ENCODE results near the gene NR2F1-AS1. TPM values are rescaled to one million over a fixed set of nuclear protein-coding genes. Genes with fewer than 3 reads are reported as not detected.

Gene NR2F1-AS1
- total and polyA plus RNA-seq, 2 of the 4 experiments (the other 2 are of a cell fraction), result 12.5 to 12.8 TPM

- ChIA-PET CTCF (no interaction called here), POLR2A (ENCODE audit: unreplicated experiment) (no interaction called here)
- no peaks in the 10 kb centered on the region for H3K4me1 ChIP-seq (ENCODE audit: control insufficient read depth, insufficient read depth, low read length)
- H2AK9ac ChIP-seq (replicated peaks; ENCODE audit: low read depth, low read length, poor library complexity), result no peak overlapping the region
- H4K5ac ChIP-seq (ENCODE audit: low read depth, low read length), result no peak overlapping the region
- H3K79me1 ChIP-seq (ENCODE audit: low read depth in 1 of 2, low read length in 2 of 2), result peaks cover 4 to 8% of the 10 kb centered on the region in 2 experiments; a peak in 3 of 4 replicates
- H3K9ac ChIP-seq (ENCODE audit: low read depth, low read length), result no peak overlapping the region
- TF ChIP-seq ELK1 (IDR thresholded peaks at IDR 0.05; ENCODE audit: borderline replicate concordance, low read depth, low read length) (no peak), RCOR1 (IDR thresholded peaks at IDR 0.05; ENCODE audit: insufficient replicate concordance, low read length) (no peak), POLR2A (IDR thresholded peaks at IDR 0.05; ENCODE audit: low read depth, low read length) (no peak), MAFK (IDR thresholded peaks at IDR 0.05; ENCODE audit: low read depth, low read length) (no peak), FOS (IDR thresholded peaks at IDR 0.05; ENCODE audit: low read depth, low read length) (no peak), NFE2L2 (IDR thresholded peaks at IDR 0.05; ENCODE audit: low read depth, low read length) (no peak)
- peaks cover 1% of the 10 kb centered on the region; the same call in 1 of the 2 replicates for H3K36me3 ChIP-seq (ENCODE audit: control insufficient read depth, insufficient read depth, low read length)
- H3K4me2 ChIP-seq (ENCODE audit: low read depth, low read length), result peak overlapping the region; percentile 55
- no peak overlapping the region; the same call in 1 of the 2 replicates for H3K23ac ChIP-seq (ENCODE audit: low read depth, low read length)
- H3K9me1 ChIP-seq (ENCODE audit: insufficient read depth, low read length), result no peaks in the 10 kb centered on the region
- no peak overlapping the region for H3K56ac ChIP-seq (ENCODE audit: extremely low read depth, insufficient read depth, low read length)
- dilution Hi-C loops (cut with HindIII; ENCODE audit: low sequenced_read_pairs, unreplicated experiment) (no loop called here), intact Hi-C loops (cut with micrococcal nuclease) (no loop called here), in situ Hi-C loops (cut with MboI; ENCODE audit: low sequenced_read_pairs) (no loop called here)
- H2BK15ac ChIP-seq (ENCODE audit: low read depth, low read length), result no peak overlapping the region
- no peaks in the 10 kb centered on the region for H4K20me1 ChIP-seq (ENCODE audit: insufficient read depth, low read length)
- no TSS peak for BruUV-seq (replicated peaks)
- no peak overlapping the region for H3K4me3 ChIP-seq (ENCODE audit: insufficient read depth, low read depth, low read length)
- no peaks in the 10 kb centered on the region for H3K27me3 ChIP-seq (ENCODE audit: control insufficient read depth, insufficient read depth, low read length)
- H2BK120ac ChIP-seq (ENCODE audit: low read depth, low read length), result no peak overlapping the region
- H4K91ac ChIP-seq (ENCODE audit: insufficient read depth, low read depth, low read length), result no peak overlapping the region
- no peak overlapping the region for H4K8ac ChIP-seq (ENCODE audit: low read depth in 2 of 2, low read length in 2 of 2)
- ATAC-seq (ENCODE audit: low read depth) (peak; percentile 51), DNase-seq (no peak)
- no peak overlapping the region for H3K18ac ChIP-seq (ENCODE audit: low read depth, low read length)
- H3K14ac ChIP-seq (replicated peaks; ENCODE audit: low read depth, low read length), result no peak overlapping the region
- no peak overlapping the region for H3K27ac ChIP-seq (ENCODE audit: insufficient read depth, low read length)
- no peak overlapping the region for H3K4ac ChIP-seq (ENCODE audit: low read depth, low read length)
- H2BK5ac ChIP-seq (ENCODE audit: low read depth, low read length, poor library complexity, severe bottlenecking), result no peak overlapping the region
- no peak overlapping the region for H2BK20ac ChIP-seq (ENCODE audit: low read depth, low read length)
- no peaks in the 10 kb centered on the region for H3K9me3 ChIP-seq (ENCODE audit: control insufficient read depth, insufficient read depth, low read length)
- no peak overlapping the region for H2AK5ac ChIP-seq (ENCODE audit: low read depth, low read length)
- H2AFZ ChIP-seq (replicated peaks; ENCODE audit: low read length, poor library complexity), result no peak overlapping the region
Measured at GRCh38 chr5:93452255-93452654, 128.8 kb downstream of the NR2F1-AS1 start.

Data from IMR-90 (cell line).